LHCN-M2 (cell line): ENCODE results near the gene GRM3. TPM values are rescaled to one million over a fixed set of nuclear protein-coding genes. Genes with fewer than 3 reads are reported as not detected.
"Not testable (repeated sequence)": the region's sequence is repeated elsewhere in the genome, so short reads cannot be mapped to it uniquely, and the experiment has no call there.

ENCODE experiments used
- DNase-seq: peaks from one replicate; pipeline ENCODE4 v3.0.0-alpha.2; 2012; ENCODE audit warnings: low read depth
- polyA plus RNA-seq: library from polyadenylated mRNA; unstranded; fragments of >200 nt; gene quantifications from one replicate; pipeline ENCODE4 v1.2.1, GENCODE V29; 2012; ENCODE audit warnings: missing spikeins
- total RNA-seq: library from RNA; depleted of rRNA; stranded (reverse); fragments of >200 nt; gene quantifications from 2 replicates; pipeline ENCODE4 v1.2.3, GENCODE V29; 2014; rRNA removed

GRM3 gene
- total RNA-seq: not detected in 2 replicates
- not detected for polyA plus RNA-seq

DNA sequence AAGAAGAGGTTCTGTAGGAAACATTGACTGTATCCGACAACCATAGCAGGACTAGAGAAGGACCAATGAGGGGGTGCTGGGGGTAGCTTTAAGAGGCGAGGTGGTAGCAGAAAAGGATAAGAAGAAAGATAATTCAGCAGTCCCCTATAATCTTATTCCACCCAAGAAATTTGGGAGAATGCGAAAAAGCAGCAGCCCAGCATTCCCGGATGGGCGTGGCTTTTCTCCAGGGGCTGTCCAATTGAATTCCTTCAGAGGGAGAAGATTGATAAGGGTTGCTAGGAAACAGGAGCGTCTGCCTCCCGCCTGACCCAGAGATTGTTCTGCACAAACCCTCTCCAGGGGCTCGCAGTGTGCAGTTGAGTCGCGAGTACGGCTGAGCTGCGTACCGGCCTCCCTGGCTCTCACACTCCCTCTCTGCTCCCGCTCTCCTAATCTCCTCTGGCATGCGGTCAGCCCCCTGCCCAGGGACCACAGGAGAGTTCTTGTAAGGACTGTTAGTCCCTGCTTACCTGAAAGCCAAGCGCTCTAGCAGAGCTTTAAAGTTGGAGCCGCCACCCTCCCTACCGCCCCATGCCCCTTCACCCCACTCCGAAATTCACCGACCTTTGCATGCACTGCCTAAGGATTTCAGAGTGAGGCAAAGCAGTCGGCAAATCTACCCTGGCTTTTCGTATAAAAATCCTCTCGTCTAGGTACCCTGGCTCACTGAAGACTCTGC lies at the start of gene GRM3:
Gene GRM3, plus strand, starts transcription at position 349 of the 721 bp plus-strand sequence. CDS start 121,237 bp downstream, outside the sequence.
- DNase-seq: no peak

GRCh38 chr7:86598311-86598710 lies 45.4 kb upstream of the GRM3 start:
- no peak for DNase-seq

GRCh38 chr7:86598721-86599120 lies 45.0 kb upstream of the GRM3 start:
- no peak for DNase-seq

DNA sequence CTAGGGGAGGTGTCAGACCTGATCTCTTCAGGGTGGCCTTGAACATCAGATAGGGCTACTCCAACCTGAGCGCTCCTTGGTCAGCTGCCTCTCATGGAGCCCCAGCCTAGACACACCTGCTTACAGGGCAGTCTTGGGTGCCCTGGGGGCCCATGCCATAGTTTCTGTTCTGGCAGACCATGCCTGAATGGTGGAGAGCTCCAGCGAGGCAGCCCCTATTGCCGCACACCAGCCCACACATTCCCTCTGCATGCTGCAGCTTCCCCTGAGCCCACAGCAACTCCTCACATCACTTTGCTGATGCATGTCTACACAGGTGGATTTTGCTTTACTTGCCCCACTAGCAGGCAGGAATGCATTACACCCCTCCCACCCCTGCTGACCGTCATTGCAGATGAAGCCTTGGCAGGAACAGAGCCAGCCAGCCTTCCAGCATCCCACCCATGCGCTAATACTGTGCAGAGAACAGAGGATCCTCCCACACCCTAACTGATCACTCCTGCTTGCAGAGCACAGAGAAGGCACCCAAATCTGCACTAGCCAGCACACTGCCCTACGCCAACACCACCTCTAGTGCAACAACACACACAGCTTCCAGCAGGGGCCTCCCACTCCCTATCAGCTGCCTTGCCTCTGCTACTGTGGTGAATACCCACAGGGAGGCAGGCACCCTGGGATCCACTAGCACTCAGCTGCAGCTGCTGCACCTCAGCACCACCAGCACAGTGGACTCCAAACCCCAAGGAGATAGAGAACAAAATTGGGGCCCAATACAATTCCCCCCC lies 43.0 kb upstream of the GRM3 start:
- no peak for DNase-seq

DNA sequence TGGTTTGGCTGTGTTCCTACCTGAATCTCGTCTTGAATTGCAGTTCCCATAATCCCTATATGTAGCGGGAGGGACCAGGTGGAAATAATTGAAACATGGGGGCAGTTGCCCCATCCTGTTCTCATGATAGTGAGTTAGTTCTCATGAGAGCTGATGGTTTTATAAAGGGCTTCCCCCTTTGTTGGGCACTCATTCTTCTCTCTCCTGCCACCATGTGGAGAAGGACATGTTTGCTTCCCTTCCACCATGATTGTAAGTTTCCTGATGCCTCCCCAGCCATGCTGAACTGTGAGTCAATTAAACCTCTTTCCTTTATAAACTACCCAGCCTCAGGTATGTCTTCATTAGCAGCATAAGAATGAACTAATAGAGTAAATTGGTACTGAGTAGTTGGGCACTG lies 28.0 kb upstream of the GRM3 start:
- DNase-seq: not testable (repeated sequence)

DNA sequence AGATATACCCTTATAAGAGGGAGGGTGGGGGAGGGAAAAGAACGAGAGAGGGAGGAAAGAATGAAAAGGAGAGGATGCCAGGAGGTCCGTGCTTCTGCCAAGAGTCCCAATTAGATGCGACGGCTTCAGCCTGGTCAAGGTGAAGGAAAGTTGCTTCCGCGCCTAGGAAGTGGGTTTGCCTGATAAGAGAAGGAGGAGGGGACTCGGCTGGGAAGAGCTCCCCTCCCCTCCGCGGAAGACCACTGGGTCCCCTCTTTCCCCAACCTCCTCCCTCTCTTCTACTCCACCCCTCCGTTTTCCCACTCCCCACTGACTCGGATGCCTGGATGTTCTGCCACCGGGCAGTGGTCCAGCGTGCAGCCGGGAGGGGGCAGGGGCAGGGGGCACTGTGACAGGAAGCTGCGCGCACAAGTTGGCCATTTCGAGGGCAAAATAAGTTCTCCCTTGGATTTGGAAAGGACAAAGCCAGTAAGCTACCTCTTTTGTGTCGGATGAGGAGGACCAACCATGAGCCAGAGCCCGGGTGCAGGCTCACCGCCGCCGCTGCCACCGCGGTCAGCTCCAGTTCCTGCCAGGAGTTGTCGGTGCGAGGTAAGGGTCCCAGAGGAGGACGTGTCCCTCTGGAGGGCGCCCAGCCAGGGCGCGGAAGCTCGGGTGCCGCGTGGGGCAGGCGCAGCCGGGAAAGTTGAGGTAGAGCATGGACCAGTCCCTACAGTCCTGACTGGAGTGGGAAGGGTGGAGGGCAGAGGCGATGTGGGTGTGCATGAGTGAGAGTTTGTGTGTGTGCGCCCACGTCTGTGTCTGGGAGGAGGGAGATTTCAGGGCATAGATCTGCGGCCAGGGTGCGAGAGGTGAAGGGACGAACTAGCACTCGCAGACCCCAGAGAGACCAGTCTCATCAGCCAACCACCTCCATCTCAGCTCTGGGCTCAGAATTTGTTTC lies 844 bp downstream of the GRM3 start:
- no peak for DNase-seq

DNA sequence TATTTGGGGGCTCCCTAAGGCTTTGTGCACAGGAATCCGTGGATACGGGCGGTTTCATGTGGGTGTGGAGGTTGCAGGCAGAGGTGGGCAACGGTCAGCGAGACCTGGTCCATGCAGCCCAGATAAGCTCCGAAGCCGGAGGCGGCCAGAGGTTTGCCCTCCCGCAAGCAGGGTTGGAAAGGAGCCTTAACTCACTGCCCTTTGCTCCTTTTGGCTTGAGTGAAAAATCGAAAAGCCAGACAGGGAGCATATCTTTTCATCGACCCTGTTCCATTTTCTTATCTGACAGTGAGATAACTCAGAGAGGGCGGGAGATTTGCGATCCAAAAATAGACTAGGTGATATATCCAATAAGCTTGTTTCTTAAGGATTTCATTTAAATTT lies 1.5 kb downstream of the GRM3 start:
- DNase-seq: no peak

DNA sequence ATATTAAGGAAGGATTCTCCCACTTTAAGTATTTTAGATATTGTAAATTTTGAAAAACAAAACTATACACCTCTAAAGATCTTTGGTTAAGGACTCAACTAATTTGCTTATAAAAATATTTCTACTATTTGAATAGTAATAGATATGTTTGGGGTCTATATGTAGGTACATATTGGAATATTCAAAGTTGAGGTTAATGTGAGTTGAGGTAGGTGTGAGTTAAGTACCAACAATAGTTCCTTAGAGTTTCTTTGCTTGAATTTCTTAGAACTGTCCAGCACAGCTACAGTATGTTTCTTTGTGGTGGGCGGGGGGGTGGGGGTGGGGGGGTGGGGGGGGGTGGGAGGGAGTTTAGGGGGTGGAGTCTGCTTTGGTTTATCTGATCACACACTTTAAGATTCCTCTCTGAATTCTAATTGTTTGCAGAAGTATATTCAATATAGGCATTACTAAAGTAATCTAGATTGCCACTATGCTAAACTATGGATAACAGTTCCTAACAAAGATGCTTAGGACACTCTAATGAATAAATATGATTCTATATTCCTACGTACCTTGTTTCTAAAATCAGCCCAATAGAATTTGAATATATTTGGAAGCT lies 2.1 kb downstream of the GRM3 start:
- DNase-seq: no peak

- no peak for DNase-seq
These were observed 3.8 kb downstream of the GRM3 start for GRCh38 chr7:86647385-86648094.

GRCh38 chr7:86648169-86648568 lies 4.5 kb downstream of the GRM3 start:
- DNase-seq: no peak

DNA sequence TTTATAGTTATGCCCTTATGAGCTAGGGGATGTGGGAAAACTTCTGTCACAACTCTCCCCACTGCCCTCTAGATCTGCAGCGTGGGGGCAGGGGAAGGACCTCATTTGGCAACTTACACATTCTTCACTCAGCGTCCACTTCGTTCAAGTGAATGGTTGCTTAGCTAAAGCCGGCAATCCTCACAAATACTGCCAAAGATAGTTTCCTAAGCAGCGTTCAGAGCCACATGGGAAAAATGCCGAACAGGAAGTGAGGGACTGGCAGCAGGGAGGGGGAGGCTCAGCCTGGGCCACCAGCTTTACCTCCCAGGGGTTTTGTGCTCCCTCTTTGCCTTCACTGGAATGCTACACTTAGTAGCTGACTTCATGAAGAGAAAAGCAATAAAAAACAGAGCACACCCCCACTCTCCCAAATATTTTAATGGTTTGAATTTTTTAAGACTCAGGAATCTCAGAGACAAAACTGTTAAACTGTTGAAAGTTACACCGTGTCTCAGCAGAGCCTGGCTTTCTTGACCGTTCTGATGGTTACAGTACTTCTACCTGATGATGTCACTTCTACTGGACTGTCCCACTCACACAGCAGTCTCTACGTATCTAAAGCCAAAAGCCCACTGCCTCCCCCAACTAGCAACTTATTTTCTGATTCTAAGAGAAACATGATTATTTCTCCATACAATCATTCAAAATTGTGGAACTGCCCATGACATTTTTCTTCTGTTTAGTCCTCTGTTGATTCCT lies 10.4 kb downstream of the GRM3 start:
- no peak for DNase-seq

DNA sequence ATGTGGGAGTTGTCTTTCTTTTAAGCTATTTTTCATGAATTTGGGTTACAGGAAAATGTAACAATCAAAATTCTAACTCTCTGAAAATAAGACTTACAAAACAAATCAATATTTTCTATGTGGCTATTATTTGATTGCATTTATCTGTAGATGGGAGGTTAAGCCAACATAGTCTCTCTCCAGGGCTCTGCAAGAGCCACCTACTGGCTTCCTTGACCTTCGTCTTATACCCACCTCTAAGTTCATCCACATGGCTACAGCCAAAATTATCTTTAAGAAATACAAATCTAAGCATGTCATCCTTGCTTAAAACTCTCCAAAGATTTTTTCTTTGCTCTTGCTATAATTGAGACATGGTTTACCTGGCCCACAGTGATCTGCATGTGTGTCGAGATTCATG lies 14.2 kb downstream of the GRM3 start:
- no peak for DNase-seq

DNA sequence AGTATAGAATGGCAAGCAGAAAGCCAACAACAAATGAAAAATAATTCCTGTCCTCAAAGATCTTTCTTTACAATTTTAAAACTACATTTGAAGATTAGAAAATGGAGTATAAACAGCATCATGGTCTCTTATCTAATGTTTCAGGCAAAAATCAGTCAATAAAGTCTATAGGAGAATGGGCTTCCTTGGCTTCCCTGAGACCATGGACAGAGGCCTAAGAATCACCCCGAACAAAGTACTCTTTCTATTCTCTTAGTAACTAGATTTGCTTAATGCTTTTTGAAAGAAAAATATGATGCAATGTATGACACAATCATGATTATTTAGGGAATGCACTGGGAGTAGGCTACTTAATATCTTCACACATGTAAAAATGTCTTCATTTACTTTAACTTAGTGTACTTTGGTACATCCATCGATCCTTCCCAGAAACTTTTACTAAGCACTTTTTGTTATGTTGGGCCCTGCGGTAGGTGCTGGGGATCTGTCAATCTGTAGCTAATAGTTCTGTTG lies 17.3 kb downstream of the GRM3 start:
- no peak for DNase-seq

DNA sequence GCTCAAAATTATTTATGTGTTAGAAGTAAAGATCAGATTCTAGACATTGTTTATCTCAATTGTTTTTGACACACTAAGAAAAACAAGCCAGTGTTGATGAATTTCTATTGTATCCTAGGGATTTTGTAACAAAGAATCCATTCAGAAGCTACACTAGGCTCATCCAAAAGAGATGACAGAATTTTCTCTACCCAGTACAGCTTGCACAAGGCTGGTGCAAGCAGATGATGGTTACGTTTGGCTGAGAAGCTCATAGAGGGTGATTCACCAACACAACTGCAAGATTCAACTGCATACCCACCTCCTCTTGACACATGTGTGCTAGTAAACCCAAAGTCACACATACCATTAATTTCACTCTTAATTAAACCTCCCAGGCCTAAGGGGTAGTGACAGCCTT lies 20.8 kb downstream of the GRM3 start:
- DNase-seq: no peak

GRCh38 chr7:86664991-86665390 lies 21.3 kb downstream of the GRM3 start:
- DNase-seq: no peak

DNA sequence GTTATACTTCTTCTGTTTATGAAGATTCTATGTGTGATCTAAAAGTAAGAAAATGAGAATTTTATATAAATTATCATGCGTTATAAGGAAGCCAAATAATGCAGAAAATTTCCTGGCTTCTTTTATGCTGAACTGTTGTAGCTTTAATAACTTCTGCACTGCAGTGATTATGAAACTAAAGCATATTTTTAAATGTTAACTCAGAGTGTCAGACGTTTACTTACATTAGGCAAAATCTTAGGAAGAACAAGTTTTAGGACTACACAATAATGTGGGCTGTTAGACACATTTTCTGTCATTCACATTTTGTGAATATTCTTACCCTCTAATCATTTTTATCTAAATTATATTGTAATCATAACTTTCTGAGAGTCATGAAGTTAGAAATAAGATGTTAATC lies 22.0 kb downstream of the GRM3 start:
- DNase-seq: no peak

GRCh38 chr7:86667732-86668131 lies 24.0 kb downstream of the GRM3 start:
- no peak for DNase-seq

DNA sequence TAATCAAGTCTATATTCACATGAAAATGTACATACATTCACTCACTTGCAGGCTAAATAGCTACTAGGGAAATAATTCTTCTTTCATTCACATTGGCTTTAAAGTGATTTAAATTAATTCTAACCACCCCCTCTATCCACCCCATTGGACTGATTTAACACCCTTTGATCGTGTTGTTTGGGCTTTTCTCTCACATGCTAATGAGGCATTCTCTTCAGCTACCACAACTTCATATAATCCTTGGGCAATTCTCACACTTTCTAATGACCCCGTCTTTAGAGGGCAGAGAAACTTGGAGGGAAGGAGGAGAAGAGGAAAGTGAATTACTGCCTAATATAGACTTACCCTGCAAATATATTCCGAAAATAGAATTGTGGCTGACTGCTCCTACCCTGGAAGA lies 24.6 kb downstream of the GRM3 start:
- no peak for DNase-seq

DNA sequence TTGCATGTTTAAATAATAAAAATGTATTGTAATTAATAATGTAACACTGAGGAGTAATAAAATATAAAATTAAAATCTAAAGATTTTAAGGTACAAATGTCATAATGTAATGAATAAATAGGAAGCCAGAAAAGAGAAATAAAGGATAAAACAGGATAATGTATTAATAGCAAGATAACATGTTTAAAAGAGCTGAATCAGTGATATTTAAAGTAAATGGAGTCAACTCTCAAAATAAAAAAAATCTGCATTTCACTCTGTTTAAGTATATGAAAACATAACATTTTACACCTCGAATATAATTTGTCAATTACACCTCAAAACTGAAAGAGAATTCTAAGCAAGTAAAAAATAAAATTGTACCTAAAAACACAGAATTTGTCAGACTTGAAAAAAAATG lies 44.1 kb downstream of the GRM3 start:
- no peak for DNase-seq

DNA sequence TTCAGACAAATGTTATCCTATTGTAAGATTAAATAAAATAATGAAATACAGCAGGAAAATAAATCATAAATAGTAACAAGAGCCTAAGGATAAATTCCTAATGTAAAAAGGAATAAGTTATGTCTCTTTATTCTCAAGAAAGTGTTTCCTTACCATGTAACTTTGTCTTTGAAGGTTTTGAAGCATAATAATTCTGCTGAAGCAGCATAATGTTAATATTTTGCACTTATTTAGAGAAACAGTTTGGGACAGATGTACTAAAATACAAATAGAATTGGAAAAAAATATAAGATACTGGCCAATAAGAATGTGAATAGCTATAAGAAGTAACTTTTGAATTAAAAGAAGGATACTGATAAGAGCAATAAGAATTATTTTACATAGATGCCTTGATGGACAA lies 45.7 kb downstream of the GRM3 start:
- no peak for DNase-seq
